Stimulated activated CD4-positive, alpha-beta T cell treated with anti-CD3 and anti-CD28 coated beads, Interleukin-1b, Interleukin-23, amount 100 ng/mL, for 24 hours (primary cell): ENCODE measurements around the gene ADAM12.

Experiments
- DNase-seq, 4 experiments: peaks; one replicate each; pipeline ENCODE4 v3.0.0-alpha.2; 2020; ENCODE audit warnings: low read depth in 4 of 4, low spot score in 1 of 4

The ADAM12 gene, protein sequence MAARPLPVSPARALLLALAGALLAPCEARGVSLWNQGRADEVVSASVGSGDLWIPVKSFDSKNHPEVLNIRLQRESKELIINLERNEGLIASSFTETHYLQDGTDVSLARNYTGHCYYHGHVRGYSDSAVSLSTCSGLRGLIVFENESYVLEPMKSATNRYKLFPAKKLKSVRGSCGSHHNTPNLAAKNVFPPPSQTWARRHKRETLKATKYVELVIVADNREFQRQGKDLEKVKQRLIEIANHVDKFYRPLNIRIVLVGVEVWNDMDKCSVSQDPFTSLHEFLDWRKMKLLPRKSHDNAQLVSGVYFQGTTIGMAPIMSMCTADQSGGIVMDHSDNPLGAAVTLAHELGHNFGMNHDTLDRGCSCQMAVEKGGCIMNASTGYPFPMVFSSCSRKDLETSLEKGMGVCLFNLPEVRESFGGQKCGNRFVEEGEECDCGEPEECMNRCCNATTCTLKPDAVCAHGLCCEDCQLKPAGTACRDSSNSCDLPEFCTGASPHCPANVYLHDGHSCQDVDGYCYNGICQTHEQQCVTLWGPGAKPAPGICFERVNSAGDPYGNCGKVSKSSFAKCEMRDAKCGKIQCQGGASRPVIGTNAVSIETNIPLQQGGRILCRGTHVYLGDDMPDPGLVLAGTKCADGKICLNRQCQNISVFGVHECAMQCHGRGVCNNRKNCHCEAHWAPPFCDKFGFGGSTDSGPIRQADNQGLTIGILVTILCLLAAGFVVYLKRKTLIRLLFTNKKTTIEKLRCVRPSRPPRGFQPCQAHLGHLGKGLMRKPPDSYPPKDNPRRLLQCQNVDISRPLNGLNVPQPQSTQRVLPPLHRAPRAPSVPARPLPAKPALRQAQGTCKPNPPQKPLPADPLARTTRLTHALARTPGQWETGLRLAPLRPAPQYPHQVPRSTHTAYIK

DNA sequence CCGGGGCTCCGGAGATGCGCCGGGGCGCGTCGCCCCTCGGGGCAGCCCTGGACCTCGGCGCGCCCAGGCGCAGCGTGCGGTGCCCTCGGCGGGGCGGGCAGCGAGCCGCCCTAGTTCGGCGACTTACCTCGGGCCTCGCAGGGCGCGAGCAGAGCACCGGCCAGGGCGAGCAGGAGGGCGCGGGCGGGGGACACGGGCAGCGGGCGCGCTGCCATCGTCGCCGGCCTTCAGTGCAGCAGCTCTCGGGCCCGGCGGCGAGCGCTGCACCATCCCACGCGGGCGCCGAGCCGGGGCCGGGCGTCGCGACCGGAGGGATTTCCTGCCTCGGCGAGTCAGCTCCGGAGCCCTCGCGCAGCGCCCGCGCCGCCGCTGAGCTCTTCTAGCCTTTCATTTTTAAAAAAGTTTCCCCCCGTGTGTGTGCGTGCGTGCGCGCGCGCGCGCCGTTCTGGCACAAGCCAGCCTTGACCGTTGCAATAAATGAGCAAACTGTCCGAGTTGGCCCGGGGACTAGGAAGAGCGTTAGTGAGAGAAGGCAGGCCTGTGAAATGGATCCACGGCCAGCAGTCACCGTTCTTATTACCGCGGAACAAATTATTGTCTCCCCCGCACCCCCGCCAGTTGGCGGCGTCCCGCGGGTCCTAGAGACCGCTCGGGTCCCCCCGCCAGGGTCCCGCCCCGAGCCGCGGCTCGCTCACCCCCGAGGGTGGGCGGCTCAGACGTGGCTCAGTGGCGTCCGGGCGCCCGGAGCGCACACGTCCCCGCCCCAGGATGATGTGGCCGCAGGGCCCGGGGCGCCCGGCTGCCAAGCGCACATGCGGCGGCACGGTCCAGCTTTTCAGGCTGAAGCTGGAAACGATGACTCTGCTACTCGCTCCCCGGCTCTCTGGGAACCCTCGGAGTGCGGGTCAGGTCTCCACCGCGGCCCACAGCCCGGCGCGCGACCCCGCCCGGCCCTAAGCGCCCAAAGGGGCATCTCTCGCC lies at the start of gene ADAM12:
TSS of gene ADAM12 (minus strand) at position 547 of the 981 bp plus-strand sequence. CDS start at position 215, 332 bp downstream.
- no peak for DNase-seq

DNA sequence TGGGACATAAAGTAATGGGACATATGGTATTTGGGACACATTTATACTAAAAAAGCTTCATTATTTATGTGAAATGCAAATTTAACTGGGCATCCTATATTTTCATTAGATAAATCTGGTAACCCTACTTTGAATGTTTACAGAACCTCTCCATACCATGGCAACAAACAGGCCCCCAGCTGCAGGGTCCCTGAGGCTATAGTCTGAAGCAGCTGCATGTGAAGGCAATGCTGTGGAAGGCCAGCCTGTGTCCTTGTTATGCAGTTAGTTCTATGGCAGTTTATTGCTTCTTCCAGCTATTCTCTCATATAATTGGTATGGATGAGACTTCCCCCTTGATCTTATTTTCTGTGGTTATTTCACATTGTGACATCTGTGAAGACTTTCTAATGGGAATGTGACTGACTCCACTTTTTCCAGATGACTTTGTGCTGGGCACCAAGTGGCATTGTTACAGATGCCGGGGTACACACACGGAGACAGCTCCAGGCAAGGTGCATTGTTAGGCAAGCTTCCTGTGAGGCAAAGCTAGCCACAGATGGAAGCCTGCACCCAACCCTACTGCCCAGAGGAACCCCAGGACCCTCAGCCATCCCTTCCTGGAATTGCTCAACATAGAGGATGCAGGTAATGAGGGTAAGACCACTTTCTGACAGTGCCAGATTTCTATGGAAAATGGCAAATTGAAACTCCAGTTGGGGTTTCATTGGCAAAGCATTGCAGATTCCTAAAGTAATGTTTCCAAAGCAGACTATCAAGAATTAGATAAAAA lies 49.5 kb upstream of the ADAM12 start:
- DNase-seq, result no peak

DNA sequence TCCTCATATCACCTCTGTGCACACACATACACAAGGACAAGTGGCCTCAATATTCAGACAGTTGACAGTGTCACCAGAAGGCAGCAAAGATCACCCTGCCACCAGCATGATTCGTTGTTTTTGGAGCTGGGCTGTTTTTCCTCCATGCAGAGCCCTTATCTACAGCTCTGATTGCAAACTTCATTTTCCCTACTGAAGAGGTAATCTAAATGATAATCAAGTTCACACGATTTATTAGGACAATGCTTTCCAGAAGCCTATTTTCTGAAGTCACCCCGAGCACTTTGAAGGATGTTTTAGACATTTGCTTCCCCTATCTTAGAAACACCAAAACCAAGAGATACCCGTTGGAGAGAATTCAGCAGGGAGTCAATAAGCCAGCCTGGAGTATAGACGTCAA lies 46.0 kb upstream of the ADAM12 start:
- no peak for DNase-seq

- no peak for DNase-seq
These were observed 45.1 kb upstream of the ADAM12 start for GRCh38 chr10:126433351-126433750.

- DNase-seq, result no peak
These were observed 44.2 kb upstream of the ADAM12 start for GRCh38 chr10:126432507-126432906.

DNA sequence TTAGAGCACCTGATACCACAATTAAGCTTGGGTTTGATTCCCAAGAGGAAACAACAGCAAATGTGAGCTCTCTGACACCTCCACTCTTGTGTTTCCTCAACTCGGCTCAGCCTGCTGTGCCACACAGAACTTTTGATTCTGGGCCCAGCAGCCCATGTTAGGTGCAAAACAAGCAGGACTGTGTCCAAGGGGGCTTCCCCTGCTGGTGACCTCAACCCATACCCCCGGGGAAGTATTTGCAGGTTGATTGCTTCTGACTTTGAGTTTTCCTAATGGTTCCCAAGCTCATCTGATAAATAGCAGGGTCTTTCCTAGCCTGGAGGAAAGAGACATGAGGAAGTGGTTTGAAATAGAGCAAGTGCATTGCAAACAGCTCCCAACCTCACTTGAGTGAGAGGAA lies 43.5 kb upstream of the ADAM12 start:
- no peak for DNase-seq

DNA sequence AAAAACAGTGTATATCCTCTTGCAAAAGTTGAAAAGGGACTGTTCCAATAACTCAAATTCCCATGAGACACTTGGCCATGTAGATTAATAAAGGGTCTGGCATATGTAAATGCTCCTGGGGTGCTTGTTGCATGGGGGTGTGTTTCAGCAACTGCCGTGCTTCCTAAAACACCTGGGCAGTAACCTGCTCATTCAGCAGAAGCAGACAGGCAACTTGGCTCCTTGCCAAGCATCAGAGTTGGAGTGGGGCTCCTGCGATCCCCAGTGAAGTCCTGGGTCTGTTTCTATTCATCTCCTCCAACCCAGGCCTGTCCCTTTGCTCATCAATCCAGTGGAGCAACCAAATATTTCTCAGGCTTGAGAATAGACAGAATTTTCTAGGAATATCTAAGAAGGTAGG lies 42.2 kb upstream of the ADAM12 start:
- DNase-seq, result no peak

GRCh38 chr10:126429275-126429674 lies 41.0 kb upstream of the ADAM12 start:
- DNase-seq, result no peak

DNA sequence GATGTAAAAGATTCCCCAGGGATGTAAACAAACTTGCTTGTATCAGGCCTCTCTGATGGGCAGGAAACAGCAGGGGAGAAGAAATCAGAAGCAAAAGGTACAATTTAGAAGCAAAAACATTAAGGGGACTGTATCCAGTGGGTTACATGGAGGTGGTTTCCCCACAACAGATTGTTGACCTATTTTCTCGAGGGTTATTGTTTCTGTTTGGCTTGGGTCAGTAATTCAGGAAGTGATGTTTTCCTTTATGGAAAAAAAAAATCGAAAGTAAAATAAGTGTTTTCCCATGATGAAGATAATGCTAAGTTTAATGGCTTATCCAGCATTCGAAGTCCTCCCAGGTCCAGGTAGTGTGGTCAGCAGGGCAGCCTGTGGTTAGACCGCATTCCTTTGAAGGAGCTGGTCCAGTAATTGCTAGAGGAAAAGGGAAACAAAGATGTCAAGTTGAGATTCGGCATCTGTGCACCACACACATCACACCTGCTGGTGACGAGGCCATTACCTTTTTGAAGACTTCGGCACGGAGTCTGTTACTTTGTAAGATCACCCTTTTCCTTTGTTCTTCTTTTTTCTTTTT lies 37.3 kb upstream of the ADAM12 start:
- no peak for DNase-seq

DNA sequence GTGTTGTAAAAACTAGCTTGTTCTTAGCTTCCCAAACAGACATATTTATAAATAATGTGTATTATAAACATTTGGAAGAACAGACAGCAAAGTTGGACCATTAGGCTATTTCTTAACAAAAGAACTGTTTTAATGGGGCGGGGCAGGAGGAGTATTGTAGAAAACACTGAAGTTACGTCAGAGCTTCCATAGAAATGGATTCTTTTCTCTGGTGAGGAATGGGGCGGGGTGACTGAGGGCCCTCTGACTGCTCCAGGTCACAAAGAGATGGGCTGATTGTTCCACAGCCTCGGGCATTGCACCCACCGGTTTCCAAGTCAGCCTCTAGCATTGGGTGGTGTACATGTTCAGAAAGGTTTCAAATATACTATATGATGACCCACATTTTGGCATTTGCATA lies 36.8 kb upstream of the ADAM12 start:
- DNase-seq, result no peak

DNA sequence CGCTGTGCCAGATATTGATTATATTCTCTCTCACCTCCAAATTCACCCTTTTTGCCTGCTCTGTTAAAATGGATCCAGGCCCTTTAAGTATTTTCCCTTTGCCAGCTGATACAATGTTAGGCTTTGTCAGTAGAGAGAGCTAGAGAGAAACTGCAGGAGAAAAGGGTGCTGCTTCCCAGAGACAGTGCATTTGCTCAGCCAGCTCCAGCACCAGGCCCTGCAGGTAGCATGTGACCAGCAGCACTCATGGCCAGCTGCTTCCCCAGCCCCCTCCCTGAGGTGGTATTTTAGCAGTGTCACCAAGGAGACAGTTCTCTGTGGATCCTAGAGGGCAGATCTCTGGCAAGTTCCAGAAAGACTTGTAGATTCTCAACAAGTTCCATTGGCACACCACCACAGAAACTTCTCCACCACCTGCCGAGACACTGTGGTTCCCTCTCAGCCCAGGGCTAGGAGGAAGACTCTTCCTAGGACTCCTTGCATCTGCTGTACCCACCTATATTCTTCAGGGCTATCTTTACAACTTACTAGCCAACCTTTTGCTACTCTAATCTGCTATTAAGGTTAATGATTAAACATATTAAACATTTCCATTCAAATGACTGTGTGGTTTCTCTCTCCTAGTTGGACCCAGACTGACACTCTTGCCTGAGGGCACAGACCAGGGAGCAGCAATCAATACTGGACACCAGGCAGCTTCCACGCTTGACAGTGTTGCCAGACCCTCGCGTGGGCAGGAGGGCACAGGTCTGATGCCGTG lies 35.6 kb upstream of the ADAM12 start:
- no peak for DNase-seq

DNA sequence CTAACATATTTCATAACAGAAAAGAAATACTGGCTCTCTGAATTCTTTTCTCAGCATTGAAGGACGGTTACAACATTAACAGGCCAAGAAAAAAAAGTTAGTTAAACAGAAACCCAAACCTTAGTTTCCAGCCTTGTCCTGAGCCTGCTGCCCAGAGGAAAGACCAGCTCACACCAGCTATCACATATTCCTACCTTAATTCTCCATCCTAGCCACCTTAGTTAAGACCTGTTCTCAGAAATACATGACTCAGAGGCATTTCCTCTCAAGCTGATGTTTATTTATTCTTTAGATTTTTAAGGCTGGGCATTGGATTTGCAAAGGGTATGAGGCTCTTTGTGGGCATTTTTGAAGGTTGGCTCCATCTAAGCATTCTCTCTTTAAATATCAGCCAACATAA lies 34.3 kb upstream of the ADAM12 start:
- no peak for DNase-seq

DNA sequence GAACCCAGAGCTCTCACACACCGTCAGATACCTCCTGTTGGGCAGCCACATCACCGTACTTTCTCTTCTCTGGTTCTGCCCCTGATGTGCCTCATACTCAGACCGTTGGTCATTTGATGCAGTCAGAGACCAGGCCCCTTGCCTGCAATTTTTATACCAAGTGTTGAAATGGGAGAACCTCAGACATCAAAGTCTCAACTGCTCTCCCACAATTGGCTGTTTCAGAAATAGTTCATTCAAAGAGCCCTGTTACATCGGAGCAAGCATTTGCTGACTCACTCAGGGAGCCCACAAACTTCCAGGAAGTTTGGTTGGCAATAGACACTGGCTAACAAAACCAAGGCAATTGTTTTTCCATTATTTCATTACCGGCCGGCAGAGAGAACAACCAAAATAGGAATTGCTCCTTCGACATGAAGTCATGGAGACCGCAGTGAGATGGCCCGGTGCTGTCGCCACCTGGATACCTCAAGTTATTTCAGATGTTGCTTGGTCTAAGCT lies 33.5 kb upstream of the ADAM12 start:
- DNase-seq, result no peak

- no peak for DNase-seq
These were observed 32.5 kb upstream of the ADAM12 start for GRCh38 chr10:126420567-126421300.

DNA sequence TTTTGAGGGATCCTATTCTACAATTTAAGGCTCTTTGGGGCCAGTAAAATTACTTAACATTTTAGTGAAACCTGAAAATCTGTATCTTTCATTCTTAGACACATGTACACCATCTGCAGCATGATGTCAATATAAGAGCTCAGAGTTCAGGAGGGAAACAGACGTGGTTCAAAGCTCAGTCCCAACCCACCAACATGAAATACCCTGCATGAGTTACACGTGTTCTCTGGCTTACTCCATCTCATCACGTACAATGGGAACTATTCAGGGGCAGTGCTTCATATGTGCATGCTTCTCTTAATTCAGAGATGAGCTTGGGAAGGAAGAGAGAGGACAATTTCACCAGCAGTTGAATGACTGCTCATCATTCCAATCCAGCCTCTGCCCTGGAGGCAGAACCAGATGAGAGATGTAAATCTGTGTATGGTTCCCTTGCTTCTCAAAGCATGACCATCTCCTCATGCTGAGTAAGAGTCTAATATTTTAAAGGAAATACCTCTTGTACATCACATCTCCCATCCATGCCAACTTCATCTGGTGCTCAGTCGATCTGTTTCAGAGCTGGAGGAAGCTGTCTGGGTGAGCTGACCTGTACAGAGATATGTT lies 29.0 kb upstream of the ADAM12 start:
- DNase-seq, result no peak

DNA sequence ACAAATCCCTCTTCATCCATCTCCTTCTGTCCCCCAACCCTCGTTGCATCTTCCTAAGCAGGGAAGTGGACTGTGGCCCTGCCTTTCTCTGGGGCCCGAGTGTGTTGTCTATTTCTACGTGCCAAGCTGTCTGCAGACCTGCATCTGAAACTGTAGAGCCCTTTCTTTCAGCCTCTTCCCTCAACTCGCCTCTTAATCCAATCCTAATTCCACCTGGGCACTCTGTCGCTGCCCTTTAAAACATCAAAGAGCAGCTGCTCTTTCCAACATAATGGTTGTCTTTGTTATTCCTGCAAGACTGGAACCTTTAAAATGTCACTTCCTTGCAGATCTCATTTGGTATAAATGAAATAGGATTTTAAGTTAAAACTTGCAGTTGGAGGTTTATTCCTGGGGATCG lies 21.5 kb upstream of the ADAM12 start:
- no peak for DNase-seq

- no peak for DNase-seq
These were observed 20.8 kb upstream of the ADAM12 start for GRCh38 chr10:126408953-126409641.
